HuH-7.5 (cell line): ENCODE measurements around the gene PCBP3.
"Not testable (repeated sequence)": the region's sequence is repeated elsewhere in the genome, so short reads cannot be mapped to it uniquely, and the experiment has no call there.

Experiments used
- DNase-seq: peaks from one replicate; pipeline ENCODE4 v3.0.0; 2011; ENCODE audit warnings: low spot score

Gene PCBP3

DNA sequence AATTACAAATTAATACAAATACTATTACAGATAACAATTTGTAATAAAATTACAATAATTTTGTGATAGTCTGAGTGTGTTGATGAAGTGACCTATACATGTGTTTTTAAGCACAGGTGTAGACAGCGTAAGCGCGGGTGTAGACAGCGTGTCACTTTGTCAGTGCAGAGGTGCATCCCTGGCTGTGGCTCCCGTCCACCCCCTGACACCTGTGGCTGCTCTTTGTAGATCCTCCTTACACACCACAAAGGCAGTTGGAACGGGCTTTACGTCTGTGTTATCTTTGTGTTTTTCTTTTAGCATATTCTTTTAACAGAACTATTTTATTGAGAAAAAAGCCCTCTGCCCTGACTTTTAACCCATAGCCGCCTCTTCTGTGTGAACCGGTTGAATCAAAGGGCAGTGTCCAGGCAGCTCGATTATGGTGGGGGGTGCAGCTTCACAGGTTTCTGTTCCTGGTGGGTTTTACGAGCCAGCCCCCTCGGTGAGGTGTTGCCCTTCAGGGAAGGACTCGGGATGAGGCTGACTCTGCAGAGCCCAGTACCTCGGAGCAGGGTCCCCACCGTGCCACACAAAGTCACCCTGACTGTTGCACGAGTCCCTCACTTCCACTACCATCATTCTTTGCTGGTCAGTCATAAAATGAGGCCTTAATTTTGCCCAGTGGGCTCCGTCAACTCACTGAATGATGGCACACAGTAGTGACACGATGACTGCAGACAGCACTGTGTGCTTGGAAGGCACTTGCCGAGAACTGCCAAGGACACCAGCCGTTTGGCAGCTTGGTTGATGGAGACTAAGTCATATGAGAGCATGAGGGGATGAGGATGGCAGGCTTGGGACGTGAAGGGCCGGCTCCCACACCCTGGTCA is 251.6 kb downstream of the PCBP3 start:
- no peak for DNase-seq

DNA sequence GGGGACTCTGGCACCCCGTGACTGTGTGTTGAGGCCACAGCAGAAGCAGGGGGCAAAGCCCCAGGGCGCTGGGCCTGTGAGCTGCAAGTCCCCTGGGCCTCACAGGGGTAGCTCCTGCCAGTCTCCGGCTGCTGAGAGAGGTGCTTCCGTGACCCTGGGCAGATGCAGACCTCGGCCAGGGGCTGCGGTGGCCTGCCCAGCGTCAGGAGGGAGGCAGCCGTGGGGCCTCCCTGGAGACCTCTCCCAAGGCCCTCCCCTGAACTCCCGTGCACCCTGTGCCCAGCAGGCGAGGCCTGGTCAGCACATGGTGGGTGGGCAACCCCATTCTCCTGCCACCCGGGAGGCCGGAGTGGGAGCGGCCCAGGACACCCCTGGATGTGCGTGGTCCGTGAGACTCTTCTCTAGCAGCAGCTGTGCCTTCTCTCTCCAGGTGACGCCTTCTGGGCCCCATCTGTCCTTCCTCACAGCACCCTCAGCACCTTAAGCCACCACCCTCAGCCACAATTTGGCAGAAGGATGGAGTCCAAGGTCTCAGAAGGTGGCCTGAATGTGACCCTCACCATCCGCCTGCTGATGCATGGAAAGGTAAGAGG is 252.3 kb downstream of the PCBP3 start:
- no peak for DNase-seq

DNA sequence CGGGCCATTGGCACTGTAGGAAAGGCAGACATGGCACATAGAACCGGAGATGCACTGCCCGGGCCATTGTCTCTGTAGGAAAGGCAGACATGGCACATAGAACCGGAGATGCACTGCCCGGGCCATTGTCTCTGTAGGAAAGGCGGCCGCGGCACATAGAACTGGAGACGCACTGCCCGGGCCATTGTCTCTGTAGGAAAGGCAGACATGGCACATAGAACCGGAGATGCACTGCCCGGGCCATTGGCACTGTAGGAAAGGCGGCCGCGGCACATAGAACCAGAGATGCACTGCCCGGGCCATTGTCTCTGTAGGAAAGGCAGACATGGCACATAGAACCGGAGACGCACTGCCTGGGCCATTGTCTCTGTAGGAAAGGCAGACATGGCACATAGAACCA is 252.9 kb downstream of the PCBP3 start:
- not testable (repeated sequence) for DNase-seq

DNA sequence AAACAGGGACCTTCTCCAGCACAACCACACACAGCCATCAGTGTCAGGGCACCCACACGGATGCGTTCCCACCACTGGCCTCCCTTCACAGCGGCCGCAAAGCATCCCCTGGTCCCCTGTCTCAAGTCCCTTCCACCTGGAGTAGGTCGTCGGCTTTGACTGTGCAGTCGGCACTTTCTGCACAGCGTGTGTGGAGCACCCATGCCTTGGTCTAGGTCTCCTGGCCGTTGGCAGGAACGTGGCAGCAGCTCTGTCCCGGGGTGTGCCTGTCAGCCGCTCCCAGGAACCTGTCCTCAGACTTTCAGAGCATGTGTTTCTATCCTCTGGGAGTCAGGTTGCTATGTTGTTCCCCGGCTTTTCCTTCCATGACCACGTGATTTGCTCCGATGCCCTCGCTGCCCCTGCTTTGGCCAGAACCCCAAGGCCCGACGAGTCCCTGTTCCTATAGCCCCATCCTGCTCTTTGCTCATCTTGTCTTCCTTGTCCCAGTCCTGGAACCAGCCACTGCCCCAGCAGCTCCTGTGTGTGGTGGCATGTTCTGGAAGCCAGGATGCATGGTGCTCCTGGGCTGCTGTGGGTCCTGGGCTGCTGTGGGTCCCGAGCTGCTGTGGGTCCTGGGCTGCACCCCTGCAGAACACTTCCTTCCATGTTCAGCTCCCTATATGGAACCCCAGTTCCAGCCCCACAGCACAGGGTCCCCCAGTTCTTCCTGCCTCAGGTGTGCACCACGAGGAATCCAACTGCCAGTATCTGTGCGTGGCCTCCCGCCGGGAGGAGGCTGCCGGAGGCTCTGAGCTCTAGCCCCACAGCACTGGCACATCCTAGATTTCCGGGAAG is 253.9 kb downstream of the PCBP3 start:
- DNase-seq: no peak

DNA sequence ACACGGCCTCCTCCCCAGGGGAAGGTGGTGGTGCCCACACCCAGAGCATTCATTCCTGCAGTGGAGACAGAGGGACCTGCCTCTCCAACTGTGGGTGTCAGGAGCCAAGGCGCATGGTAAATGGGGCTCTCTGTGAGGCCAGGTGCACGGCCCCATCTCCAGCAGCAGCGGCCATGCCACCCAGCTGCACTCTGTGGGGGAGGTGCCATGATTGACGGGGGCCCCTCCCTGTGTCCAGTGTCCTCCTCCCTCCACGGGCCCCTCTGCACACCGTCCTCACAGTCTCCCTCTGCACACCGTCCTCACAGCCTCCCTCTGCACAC is 254.5 kb downstream of the PCBP3 start:
- DNase-seq: no peak

DNA sequence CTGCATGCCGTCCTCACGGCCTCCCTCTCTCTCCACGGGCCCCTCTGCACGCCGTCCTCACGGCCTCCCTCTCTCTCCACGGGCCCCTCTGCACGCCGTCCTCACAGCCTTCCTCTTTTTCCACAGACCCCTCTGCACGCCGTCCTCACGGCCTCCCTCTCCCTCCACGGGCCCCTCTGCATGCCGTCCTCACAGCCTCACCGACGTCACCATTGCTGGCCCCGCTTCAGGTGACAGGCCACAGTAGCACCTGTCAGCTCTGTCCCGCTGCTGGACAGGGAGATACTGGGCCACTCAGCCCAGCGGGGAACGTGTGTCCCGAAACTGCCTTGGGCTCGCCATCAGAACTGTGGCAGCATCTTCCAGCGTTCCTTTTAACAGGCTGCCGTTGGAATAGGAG is 255.3 kb downstream of the PCBP3 start:
- DNase-seq: no peak

DNA sequence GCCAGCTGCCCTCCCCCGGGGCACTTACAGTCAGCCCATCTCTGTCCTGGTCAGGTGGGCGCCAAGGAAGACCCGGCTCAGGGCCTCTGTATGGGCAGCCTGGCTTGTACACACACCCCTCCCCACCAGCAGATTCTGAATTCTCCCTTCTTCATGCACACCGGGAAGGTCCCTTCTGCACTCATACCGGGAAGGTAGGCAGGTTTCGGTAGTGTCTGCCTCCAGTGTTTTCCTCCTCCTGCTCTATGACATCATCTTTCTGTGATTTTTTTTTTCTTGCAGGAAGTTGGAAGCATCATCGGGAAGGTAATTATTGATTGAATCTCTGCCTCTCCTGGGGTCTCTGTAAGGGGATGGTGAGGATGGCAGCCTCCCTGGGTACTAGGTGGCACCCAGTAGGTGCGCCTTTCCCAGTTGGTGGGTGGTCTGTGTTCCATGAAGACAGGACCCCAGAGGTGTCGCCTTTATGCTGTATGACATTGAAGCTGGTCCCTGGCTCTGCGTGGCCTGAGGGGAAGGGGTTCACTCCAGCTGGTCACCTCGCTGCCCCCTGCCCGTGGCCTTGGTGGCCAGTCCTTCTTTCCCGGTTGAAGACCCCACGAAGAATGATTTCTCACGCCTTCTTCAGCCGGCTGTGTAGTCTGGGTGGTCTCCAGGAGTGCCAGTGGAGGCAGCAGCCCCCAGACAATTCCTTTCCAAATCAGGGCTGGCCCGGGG is 255.9 kb downstream of the PCBP3 start:
- no peak for DNase-seq

DNA sequence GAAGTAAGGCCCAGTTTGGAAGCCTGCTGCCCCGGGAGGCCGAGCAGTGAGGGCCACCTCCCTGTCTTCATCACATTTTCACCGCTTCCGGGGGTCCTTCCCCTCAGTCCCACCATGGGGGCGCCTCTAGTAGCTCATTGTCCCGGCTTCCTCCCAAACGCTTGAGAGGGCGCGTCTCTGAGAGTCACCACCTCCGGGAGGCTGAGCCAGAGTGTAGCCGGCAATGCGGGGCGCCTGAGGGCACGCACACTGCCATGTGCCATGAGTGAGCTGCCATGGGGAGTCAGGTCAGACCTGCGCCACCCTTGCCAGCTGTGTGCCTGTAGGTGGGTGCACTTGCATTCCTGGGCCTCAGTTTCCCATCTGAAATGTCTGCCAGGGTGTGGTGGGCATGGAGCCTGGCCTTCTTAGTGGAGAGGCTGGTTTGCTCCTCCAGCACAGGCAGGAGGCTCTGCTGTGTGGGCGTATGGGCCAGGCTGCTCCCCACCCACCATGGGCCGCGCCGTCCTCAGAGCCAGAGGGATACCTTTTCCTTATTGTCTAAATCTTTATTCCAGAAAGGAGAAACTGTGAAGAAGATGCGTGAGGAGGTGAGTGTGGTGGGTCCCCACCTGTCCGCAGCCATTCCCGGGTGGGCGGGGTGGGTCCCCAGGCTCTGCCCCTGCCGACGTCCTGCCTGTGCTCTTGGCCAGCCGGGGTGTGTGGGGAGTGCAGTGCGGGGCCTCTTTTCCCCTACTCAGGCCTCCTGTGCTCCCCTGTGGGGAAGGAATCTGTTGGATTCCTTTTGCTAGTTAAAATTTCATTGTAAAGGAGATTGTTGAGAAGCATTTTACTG is 256.7 kb downstream of the PCBP3 start:
- no peak for DNase-seq

DNA sequence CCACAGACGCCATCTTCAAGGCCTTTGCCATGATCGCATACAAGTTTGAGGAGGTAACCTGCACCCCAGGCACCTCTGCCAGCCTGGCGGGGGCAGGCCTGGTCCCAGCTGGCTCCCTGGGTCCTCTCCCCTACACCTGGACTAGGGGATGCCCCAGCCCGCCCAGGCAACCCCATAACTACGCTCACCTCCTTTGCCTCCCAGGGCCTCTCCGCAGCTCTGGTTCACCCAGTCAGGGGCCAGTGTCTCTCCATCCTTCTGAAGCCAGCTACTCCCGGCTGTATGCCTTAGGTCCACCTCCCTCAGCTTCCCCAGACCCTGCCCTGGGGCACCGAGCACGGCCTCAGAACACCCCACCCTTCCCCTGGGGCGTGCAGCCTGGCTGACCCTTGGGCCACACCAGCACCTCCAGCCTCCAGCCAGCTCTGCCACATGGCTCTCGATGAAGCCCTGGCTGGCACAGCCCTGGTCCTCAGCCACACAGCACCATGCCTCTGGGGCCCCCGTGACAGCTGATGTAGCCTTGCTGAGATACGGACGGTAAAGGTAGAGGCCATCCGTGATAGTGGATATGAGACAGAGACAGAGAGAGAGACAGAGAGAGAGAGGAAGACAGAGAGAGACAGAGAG is 257.7 kb downstream of the PCBP3 start:
- no peak for DNase-seq

DNA sequence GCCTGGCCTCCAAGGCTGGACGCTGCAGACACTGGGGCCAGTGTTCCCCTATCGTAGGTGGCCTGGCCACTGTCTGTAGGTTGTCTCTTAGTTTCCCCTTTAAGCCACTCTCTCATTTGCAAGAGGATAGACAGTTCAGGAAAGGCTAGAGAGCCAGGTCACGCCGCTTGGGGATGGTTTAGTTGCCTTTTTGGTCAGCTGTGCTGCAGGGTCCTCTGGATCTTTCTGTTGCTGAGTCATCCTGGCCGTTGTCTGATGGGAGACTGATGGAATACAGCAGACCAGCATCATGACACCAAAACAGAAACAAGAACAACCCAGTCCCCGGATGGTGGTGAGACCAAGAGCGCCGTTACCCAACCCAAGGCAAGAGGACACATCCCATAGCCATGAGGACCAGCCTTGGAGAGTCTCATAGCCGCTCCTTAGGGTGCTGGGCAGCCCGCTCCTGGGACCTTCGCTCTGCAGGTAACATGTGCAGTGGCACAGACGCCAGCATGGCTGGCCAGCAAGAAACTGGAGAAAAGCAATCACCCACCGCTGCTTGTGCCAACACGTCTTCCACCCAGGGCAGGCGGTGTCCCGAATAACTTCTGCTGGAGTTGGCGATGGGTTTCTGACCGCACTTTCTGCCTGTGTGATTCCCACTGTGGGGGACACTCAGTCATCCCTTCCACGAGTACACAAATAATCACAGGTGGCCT is 258.9 kb downstream of the PCBP3 start:
- no peak for DNase-seq

DNA sequence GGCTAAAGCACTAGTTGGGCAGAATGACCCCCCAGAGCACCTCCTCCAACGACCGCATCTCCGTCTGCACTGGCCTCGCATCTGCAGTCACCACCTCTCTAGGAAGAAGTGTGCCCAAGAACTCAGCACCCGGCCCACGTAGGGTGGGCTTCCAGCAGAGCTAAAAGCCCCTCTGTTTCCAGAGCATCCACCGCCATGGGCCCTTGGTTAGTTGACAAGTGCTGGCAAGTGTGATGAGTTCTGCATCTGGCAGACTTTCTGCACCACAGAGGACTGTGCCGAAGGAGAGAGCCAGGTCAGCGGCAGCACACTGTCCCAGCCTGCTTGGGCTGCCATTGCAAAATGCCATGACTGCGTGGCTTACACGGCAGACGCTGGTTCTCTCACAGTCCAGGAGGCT is 261.7 kb downstream of the PCBP3 start:
- DNase-seq: no peak

DNA sequence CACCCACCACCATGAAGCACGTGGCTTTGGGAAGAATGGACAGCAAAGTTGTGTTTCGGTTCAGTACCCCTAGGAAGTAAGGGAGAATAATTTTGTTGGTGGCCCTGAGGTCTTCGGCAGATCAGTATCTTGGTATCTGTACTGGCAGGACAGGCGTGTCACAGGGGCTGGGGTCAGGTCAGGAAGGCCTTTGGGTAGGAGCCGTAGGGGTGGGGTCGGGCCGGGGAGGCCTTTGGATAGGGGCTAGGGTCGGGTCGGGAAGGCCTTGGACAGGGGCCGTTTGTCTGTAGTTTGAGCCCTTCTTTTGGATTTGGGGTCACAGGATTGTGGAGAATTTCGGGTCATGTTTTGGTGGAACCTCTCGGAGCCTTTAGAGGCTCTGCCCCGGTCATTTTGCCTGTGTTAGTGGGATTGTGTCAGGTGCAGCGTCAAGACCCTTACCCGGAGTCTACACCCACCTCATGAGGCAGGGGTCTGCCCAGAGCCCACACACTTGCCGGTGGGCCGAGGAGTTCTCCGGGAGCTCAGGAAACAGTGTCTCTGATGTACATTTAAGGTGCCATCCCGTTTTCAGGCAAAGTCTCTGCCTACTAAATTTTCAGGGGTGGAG is 262.8 kb downstream of the PCBP3 start:
- no peak for DNase-seq

DNA sequence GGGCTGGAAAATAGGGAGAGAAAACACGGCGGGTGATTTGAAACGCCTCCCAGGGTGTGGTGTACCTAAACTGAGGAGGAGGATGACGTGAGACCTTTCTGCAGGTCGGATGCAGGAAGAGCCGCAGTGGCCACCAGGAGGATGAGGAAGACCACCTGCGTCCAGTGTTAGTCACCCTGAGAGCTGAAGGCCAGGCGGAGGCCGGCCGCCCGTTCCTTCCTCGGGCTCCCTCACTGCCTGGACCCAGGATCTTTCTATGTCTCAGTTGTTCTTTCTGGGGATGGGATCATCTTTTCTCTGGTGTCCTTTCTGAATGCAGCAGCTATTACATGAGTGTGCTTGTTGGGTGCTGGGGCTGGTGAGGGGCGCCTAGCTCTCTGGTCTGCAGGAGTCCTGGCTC is 263.3 kb downstream of the PCBP3 start:
- DNase-seq: no peak

DNA sequence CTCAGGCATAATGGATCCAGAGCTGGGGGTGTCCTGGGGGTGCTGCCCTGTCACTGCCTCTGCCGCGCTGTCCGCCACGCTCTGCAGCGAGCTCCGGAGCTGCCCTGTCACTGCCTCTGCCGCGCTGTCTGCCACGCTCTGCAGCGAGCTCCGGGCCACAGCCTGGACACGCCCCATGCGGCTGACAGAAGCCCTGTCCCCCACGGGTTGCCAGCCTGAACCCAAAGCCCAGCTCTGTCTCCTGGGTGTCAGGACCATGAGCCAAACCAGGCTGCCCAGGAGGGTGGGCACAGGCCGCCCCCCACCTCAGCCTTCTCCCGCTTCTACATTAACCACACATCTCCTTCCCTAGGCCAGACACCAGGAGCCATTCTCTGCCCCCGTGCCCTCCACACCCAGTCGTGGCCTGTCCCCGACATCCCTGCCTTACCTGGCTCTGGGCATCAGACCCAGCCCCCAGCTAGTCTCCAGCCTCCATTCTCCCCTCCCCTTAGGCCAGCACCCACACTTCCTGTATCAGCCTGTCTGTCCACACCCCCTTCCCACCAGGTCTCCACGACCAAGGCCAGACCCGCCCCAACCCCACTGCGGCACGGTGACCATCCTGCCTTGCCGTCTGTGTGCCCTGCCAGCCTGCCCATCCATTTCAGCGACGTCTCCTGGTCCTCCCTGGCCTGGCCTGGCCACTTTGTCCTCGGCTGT is 265.2 kb downstream of the PCBP3 start:
- no peak for DNase-seq

DNA sequence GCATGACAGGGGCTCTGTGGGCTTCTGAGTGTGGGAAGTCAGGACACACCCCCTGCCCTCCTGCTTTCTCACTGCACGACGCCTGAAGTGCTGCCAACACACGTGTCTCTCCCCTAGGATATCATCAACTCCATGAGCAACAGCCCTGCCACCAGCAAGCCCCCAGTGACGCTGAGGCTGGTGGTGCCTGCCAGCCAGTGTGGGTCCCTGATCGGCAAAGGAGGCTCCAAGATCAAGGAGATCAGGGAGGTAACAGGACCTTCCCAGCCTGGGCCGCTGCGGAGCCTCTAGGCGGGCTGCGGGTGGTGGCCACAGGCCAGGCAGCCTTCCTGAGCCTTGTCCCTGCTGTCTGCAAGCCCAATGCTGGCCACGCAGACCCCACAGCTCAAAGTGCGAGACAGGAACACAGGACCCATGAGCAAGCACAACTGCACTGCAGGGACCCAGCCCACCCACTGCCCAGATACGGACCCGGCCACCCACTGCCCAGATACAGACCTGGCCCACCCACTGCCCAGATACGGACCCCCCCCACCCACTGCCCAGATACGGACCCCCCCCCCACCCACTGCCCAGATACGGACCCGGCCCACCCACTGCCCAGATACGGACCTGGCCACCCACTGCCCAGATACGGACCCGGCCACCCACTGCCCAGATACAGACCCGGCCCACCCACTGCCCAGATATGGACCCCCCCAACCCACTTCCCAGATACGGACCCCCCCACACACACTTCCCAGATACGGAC is 265.9 kb downstream of the PCBP3 start:
- DNase-seq: no peak

DNA sequence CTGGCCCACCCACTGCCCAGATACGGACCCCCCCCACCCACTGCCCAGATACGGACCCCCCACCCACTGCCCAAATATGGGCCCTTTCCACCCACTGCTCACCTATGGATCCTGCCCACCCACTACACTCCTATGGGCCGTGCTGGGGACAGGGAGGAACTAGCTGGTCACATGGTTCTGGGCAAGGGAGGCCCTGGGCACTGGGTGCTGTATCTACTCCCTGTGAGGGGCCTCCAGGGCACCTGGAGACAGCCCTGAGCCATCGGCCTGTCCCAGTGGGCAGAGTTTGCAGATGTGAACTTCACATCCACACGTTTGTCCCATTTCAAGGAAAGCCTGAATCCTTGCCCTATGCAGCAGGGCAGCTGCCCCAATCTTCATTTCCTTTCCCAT is 266.6 kb downstream of the PCBP3 start:
- DNase-seq: no peak

DNA sequence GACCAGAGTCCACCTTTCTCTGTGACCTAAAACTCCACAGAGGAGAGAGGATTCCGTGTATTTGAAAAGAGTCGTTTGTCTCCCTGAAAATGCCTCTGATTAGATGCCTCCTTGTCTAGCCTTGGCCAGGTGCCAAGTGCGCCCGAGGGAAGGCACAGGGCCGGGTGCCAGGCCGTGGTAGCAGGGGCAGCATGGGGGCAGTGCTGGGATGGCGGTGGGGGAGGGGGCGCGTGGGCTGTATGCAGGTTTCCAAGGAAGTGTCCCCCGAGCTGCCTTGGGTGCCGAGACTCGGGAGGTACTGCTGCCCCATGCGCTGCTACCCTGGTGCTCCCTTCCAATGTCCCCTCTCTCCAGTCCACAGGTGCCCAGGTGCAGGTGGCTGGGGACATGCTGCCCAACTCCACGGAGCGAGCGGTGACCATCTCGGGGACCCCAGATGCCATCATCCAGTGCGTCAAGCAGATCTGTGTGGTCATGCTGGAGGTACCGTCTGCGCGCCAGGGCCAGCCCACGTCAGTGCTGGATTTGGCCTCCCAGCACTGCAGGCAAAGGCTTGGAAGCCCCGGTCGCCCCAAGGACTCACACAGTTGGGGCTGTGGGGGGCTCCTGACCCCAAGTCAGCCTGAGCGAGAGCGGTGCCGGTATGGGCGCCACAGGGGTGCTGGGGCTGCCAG is 267.2 kb downstream of the PCBP3 start:
- DNase-seq: no peak

DNA sequence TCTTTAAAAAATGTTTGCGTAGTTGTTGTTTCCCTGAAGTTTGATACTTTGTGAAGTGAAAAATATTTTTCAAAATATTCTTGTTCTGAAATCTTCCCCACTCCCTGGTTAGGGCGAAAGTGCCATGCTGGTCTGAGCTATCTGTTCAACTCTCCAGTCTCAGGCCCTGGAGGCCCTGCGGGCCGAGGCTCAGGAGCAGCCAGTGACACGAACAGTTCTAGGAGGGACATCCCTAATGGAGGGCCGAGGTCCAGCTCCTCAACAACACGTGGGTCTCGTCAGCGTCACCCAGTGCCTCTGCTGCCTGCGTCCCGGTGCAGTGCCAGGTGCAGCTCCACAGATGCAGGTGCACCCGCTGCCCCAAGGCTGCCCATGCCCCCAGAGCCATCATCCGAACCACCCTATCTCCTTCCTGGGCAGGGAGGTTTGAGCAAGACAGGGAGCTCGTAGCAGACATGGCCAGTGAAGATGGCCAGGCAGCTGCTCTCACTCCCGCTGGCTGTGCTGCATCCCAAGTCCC is 268.3 kb downstream of the PCBP3 start:
- DNase-seq: no peak
